Activated gamma-delta T cell treated with anti-CD3 and anti-CD28 coated beads, Interleukin-2, amount 50 U/mL, for 16 hours (primary cell): ENCODE results near the gene CDC42BPG.

ENCODE experiments used
- DNase-seq: peaks from one replicate; pipeline ENCODE4 v3.0.0-alpha.2; 2020; ENCODE audit warnings: low read depth

Gene CDC42BPG

DNA sequence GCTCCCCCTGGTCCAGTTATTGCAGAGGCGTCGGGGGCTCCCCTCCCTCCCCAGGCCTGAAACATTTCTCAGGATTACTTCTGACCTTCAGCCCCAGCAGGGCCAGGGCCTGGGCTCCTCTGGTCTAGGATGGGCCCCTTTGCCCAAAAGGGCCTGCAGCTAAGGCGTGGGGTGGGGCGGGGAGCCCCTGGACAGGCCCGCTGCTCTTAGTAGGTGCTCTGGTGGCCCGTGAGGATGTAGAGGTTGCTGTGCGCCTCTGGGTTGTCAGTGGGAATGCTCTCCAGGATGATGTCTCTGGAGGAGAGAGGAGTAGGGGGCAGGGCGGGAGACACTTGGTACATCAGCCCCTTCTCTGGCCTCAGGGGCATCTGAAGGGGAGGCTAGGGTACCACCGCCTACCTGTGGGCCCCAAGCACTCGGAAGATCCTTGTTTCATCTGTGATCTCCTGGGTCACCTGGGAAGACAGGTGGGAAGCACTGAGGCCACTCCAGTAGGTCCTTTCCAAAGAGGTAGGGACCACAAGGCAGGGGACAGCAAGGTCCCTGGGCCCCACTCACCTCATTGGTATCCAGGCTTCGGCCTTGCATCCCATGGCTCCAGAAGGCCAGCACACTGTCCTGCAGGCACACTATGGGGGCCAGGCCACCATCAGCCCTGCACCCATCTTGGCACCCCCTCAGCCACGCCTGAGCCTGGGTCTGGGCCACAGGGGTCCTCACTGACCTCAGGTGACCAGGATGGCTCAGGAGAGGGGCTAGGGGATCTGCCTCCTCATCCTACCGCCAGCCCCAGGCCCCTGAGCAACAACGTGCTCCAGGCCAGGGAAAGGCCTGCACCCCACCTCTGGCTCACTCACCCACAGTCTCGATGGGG, 54.9 kb downstream of the CDC42BPG start:
- DNase-seq = no peak

DNA sequence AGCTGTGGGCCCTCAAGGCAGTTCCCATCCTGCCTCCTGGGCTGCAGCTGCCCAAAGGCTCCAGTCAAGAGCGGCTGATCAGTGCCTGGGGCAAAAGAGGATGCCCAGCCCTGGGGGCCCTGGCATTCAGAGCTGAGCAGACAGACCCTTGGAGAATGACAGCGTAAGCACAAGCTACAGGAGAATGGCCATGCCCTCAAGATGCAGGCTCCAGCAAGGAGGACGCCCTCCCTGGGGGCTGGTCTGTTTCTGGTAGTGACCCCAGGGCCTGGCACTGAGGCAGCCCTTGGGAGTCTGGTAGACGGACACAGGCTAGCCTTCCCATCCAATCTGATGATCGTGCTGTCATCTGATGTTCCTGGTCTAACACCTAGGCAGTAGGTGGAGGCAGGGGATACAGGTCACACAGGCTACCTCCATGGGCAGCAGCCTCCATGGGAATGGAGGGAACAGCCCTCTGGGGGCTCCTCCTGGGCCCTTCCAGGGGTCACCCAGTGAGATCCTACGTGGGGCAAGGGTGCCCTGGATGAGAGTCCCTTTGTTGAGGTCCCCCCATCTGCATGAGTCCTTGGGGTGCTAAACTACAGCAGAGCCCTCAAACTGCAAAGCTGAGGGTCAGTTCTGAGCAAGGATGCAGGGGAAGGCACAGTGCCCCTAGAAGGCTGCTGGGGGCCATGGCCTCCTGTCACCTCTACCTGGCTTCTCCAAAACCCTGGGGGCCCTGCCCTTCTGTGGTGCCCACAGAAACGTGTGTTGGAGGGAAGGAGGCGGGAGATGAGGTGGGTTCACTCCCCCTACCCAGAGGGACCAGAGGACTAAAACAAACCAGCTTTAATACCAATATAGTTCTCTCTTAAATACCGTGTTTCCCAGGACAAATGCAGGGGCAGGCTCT, 55.9 kb downstream of the CDC42BPG start:
- DNase-seq = no peak

DNA sequence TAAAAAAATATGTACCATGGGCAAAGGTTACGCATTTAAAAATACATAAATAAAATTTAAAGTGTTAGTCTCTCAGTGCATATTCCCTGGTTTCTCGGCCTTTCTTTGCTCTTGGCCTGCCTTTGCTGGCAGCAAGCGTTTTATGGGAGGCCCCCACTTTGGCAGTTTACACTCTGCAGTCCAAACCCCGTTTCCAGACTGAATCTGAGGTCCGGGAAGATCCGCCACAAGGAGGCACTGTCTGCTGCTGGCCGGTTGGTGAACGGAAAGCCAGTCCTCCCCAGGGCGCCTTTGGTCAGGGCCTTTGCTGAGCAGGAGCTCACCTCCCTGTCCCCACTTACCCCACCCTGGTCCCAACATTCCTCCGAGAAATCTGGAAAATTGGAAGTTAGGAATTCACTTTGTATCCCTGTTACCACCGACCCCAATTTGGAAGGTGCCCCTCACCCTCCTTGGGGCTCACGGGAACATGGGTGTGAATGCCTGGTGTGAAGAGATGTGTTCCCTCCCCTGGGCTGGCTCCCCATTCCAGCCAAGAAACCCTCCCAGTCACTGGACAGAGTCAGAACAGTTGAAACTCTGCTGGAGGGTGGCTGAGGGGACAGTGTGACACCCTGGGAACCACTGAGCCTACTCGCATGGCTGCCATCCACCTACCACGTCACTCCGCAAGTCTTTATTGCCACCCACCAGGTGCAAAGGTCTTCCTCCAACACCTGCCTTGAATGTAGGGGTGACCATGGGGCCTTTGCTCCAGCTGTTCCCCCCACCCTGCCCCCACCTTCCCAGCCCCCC, 56.7 kb downstream of the CDC42BPG start:
- DNase-seq = no peak

DNA sequence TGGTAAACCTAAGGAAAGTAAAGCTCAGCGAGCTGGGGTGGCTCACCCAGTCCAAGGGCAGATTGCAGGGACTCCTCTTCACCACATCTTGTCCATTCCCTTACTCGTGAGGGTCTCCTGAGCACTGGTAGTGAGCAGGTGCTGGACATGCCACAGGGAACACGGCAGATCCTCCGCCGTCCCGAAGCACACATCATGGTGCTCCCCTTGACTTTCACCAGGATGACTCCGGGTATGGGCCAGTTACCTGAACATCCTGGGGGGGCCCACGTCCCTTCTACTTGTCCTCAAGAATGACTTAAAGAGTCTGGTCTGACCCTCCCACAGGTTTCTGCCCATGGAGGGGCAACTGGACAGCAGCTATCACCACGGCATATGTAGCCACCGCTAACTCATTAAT, 58.1 kb downstream of the CDC42BPG start:
- DNase-seq = no peak

DNA sequence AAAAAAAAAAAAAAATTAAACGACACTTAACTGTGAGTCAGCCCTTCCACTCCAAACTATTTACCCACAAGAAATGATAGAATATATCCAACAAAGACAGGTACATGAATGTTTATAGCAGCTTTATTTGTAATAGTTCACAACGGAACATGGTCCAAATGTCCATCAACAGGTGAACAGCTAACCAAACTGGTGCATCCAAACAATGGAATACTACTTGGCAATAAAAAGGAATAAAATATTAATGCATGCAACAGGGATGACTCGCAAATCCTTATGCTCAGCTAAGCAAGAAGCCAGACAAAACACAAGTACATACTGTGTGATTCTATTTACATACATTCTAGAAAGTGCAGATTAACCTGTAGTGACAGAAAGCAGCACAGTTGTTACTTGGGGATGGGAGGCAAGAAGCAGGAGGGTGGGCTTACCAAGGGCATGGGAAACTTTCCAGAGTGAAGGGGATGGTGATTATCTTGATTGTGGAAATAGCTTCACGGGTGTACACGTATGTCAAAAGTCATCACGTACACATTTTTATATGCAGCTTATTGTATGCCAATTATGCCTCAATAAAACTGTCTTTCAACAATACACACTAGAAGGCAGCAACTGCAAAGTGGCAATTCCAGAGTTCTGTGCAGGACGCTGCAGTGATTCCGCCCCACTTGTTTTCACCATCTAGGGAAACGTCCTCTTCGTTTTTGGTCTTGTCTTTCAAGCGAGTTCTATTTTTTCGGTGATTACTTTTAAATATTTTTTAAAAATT, 59.5 kb downstream of the CDC42BPG start:
- no peak for DNase-seq

DNA sequence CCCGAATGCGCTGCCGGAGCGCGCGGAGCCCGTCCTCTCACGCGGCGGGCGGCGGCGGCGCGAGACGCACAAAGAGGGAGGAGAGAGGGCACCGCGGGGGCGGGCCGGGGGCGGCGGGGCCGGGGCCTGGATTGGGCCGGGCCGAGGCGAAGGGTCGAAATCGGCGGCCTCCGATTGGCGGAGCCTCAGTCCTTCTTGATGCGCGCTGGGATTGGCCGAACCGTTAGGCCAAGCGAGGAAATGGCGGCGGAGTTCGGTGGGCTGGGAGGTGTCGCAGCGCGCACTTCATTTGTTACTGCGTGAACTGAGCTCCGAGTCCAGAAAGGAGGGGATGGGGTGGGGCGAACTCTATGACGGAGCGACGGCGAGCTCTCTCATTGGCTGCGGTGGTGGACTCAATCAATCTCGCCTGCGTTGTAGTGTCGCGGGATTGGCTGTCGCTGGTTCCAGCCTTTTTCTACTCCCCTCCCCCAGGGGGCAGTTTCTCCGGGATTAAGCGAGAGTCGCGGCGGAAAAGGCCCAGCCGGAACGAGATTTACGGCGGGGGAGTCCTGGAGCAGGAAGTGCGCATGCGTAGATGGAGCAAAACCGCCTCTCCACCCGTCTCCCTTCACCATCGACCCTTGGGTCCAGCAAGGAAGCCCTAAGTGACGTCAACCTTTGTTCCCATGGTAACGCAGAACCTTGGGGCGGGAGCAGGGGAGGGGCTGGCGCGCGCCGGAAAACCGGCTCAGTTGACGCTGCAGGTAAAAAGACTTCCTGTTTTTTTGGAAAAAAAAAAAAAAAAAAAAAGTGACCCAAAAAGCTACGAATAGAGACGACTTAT, 65.8 kb downstream of the CDC42BPG start, which contains the start of gene SF1:
Gene SF1 (minus strand): TSS at position 70 of the 826 bp plus-strand sequence. CDS start 150 bp downstream, outside the sequence.
- DNase-seq = peak; percentile 99

DNA sequence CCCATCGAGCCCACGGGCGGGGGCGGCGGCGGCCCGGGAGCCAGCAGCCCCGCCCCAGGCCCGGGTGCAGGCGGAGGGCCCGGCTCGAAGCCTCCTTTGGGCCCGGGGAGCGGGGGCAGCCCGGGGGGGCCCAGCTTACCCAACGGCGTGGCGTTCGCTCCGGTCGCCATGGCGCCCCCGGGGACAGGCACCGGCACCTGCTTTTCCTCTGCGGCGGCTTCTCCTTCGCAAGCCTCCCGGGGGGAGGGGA, 66.3 kb downstream of the CDC42BPG start:
- no peak for DNase-seq

DNA sequence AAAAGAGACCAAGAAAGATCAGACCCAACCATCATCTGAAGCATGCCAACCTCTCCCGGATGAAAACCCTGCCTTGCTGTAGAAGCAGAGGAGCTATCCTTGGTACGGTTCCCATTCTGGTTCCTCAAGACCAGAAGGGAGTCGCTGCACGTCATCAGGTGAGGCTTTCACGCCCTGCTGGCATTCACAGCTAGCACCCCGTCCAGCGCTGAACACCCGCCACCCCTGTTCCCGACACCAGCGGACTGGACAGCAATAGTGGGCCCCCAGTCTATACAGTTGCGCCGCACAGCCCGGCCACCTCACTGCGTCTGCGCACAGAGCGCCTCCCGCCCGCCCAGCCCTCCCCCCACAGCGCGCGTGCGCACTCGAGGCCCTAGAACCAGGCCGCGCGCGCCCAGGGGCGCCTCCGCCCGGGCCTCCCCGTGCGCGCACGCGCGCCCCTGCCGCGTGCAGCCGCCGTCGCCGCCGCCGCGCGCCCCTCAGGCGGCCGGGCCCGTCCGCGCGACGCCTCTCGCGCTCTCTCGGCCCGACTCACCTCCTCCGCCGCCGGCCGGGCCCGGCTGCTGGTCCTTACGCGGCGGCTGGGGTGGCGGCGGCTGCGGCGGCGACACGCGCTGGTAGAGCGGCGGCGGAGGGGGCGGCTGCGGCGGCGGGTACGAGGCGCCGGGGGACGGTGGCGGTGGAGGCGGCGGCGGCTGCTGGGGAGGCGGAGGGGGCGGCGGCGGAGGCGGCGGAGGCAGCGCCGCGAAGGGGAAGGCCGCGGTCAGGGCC, 66.8 kb downstream of the CDC42BPG start:
- DNase-seq = peak; percentile 70

DNA sequence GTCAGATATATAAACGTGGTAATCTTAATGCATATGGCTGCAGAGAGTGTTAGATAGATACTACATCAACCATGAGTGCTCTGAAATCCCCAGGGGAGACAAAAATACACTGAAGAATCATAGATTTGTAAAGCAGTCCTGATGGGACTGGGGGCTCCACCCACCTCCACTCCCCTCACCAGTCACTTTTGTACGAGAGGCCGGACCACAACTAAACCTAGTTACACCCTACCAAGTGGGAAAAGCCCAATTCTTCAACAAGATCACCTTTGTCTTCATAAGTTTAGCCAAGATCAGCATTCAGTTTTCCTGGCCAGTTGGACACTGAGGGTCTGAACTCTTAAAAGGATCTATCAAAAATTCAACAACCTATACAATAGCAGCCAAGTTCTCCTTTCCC, 67.6 kb downstream of the CDC42BPG start:
- DNase-seq = no peak

DNA sequence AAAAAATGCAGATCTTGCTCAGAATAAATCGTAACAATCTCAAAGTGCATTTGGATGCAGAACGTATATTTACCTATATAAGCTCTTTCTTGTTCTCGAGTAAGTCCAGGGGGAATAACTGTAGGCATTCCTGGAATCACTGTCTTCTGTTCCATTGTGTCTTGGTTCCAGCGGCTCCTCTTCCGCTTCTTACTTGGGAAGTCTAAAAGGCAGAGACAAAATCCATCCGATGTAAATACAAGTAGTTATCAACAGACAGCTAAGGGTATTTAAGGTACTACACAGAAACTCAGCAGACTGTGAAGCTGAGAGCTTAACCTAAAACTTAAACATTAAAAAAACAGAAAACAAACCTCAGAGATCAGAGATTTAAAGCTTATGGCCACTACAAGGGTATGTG, 68.0 kb downstream of the CDC42BPG start:
- DNase-seq = no peak

DNA sequence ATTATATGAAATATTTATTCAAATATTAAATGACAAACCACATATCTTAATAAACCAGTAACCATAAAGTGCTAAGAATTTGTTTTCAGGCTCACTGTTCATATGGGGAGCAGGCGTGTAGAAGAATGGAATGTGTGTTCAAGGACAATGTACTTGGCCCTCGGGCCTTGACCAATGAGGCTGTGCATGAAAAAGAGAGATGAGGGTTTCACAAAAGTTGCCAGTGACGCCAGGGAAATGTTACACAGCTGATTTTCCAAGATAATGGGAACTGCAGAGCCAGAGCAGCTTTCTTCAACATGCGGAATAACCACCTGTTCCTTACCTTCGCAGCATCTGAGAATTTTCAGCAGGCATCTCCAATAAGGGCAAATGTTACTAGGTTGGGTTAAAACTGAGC, 70.3 kb downstream of the CDC42BPG start:
- DNase-seq = no peak
